Endothelial cell of umbilical vein (primary cell): Measurements from ENCODE around the gene TMEM184C. TPM values are rescaled to one million over a fixed set of nuclear protein-coding genes. Genes with fewer than 3 reads are reported as not detected.

Experiments
- BruUV-seq: library from RNA; stranded (reverse); fragments of 400-500 nt; replicated peaks from 2 replicates; lab custom pipeline; 2021; lab: Mats Ljungman, UMichigan
- CTCF ChIA-PET: fragments of 300-600, 350-600 bp; sonication (Branson Sonifier 250); formaldehyde crosslinking; loops from one replicate; lab custom pipeline; 2021; ENCODE audit warnings: antibody characterized with exemption, inconsistent platforms; lab: Charles Lee
- POLR2A ChIA-PET: fragments of 300-600, 350-600 bp; sonication (Branson Sonifier 250); formaldehyde crosslinking; loops from one replicate; lab custom pipeline; 2021; ENCODE audit warnings: antibody characterized with exemption, inconsistent platforms; lab: Charles Lee
- DNase-seq: peaks from one replicate; pipeline ENCODE4 v3.0.0-alpha.2; 2011; ENCODE audit warnings: low read depth, low spot score
- FAIRE-seq: peaks from 2 replicates; lab custom pipeline; 2011; peaks lifted over from hg19 to GRCh38; lab: Jason Lieb, UNC
- H2AFZ ChIP-seq: 2 replicates; pipeline ENCODE4 v1.6.0; 2012; ENCODE audit warnings: low read depth, low read length, control low read depth, inconsistent platforms
- H3K27ac ChIP-seq: 2 replicates; pipeline ENCODE4 v1.5.1; 2011; ENCODE audit warnings: low read depth, mild to moderate bottlenecking, control low read depth, low read length, moderate library complexity; ENCODE audit not compliant: insufficient read depth
- H3K27me3 ChIP-seq, 2 experiments: 2 replicates each; pipeline versions ENCODE4 v1.6.0 to v1.6.1; 2011; ENCODE audit warnings: low read length in 2 of 2, mixed read lengths in 1 of 2; ENCODE audit not compliant: control insufficient read depth in 2 of 2, insufficient read depth in 2 of 2
- H3K36me3 ChIP-seq, 2 experiments: 2 replicates in 1 of 2; 3 replicates in 1 of 2; pipeline ENCODE4 v1.5.1; 2011; ENCODE audit warnings: low read length in 2 of 2, mild to moderate bottlenecking in 1 of 2, moderate library complexity in 1 of 2; ENCODE audit not compliant: control insufficient read depth in 2 of 2, insufficient read depth in 2 of 2; ENCODE audit errors: extremely low read depth in 1 of 2
- H3K4me1 ChIP-seq: 3 replicates; pipeline ENCODE4 v1.5.1; 2011; ENCODE audit warnings: mild to moderate bottlenecking, low read length; ENCODE audit not compliant: control insufficient read depth, insufficient read depth; ENCODE audit errors: extremely low read depth
- H3K4me2 ChIP-seq: 2 replicates; pipeline ENCODE4 v1.6.1; 2011; ENCODE audit warnings: low read length, control low read depth, mixed read lengths; ENCODE audit not compliant: insufficient read depth
- H3K4me3 ChIP-seq, 3 experiments: fragments of 200-600 bp in 1 of 3; sonication (generic), shearing (Covaris generic) in 1 of 3; replicated peaks in 1 of 3; 2 replicates each; pipeline ENCODE4 v1.5.1; 2011 to 2016; ENCODE audit warnings: control low read depth in 3 of 3, low read length in 3 of 3, mild to moderate bottlenecking in 2 of 3, inconsistent platforms in 1 of 3, low read depth in 1 of 3, moderate library complexity in 1 of 3; ENCODE audit not compliant: insufficient read depth in 1 of 3
- H3K79me2 ChIP-seq: 2 replicates; pipeline ENCODE4 v1.6.0; 2012; ENCODE audit warnings: low read length, inconsistent platforms; ENCODE audit not compliant: control insufficient read depth, insufficient read depth
- H3K9ac ChIP-seq: replicated peaks from 2 replicates; pipeline ENCODE3; 2011; ENCODE audit warnings: low read length, control low read depth; ENCODE audit not compliant: insufficient read depth; ENCODE audit errors: extremely low read depth
- H3K9me1 ChIP-seq: replicated peaks from 3 replicates; pipeline ENCODE4 v1.6.0; 2011; ENCODE audit warnings: mild to moderate bottlenecking, low read length; ENCODE audit not compliant: control insufficient read depth, insufficient read depth; ENCODE audit errors: extremely low read depth
- H3K9me3 ChIP-seq: replicated peaks from 2 replicates; pipeline ENCODE4 v1.5.1; 2012; ENCODE audit warnings: low read length, inconsistent platforms; ENCODE audit not compliant: control insufficient read depth, insufficient read depth
- H4K20me1 ChIP-seq: replicated peaks from 2 replicates; pipeline ENCODE3; 2011; ENCODE audit warnings: mild to moderate bottlenecking, low read length; ENCODE audit not compliant: control insufficient read depth, insufficient read depth; ENCODE audit errors: extremely low read depth
- EZH2 ChIP-seq: IDR thresholded peaks from 2 replicates; pipeline ENCODE4 v1.6.1; 2012; ENCODE audit warnings: borderline replicate concordance, low read depth, mild to moderate bottlenecking, moderate library complexity, low read length, inconsistent platforms; ENCODE audit not compliant: severe bottlenecking
- FOS ChIP-seq: IDR thresholded peaks from 2 replicates; pipeline ENCODE4 v1.6.1; 2011; ENCODE audit warnings: mild to moderate bottlenecking, low read length, moderate library complexity, borderline replicate concordance; ENCODE audit not compliant: insufficient read depth
- GATA2 ChIP-seq: IDR thresholded peaks from 2 replicates; pipeline ENCODE4 v1.7.0; 2011; ENCODE audit warnings: low read depth, mild to moderate bottlenecking, moderate library complexity, mixed read lengths, low read length; ENCODE audit not compliant: insufficient read length, insufficient read depth
- JUN ChIP-seq: IDR thresholded peaks from 2 replicates; pipeline ENCODE4 v1.6.1; 2011; ENCODE audit warnings: borderline replicate concordance, low read depth; ENCODE audit not compliant: insufficient read length, insufficient read depth
- MYC ChIP-seq: IDR thresholded peaks from one replicate; pipeline ENCODE4 v1.6.1; 2011; ENCODE audit warnings: mild to moderate bottlenecking, low read depth, low read length
- POLR2A ChIP-seq: IDR thresholded peaks from 2 replicates; pipeline ENCODE4 v1.6.1; 2012; ENCODE audit warnings: low read depth, mild to moderate bottlenecking, control low read depth, low read length
- POLR2AphosphoS5 ChIP-seq: IDR thresholded peaks from 2 replicates; pipeline ENCODE4 v1.6.1; 2012; ENCODE audit warnings: low read depth, mild to moderate bottlenecking, control low read depth, low read length, moderate library complexity; ENCODE audit not compliant: insufficient read depth
- dilution Hi-C: fragments of 300-500 bp; cut with MboI; formaldehyde crosslinking; loops from one replicate; pipeline ENCODE4 v1.15.0; 2019; ENCODE audit warnings: low sequenced_read_pairs; ENCODE audit not compliant: extremely low pct_ligation_motif_present
- intact Hi-C: fragments of 100-400 bp; cut with micrococcal nuclease; formaldehyde crosslinking; loops from one replicate; pipeline ENCODE4 v1.10.0; 2022
- polyA plus RNA-seq, 4 experiments: library from polyadenylated mRNA; depleted of rRNA in 3 of 4; stranded (reverse) in 3 of 4; unstranded in 1 of 4; fragments of >200 nt; gene quantifications; 2 replicates each; pipeline versions ENCODE4 v1.2.1 to v1.2.3, GENCODE V29; 2011 to 2012; ENCODE audit warnings: missing spikeins in 1 of 4
- total RNA-seq: library from RNA; stranded (reverse); gene quantifications from 2 replicates; pipeline ENCODE4 v1.2.3, GENCODE V29; 2021
- TF ChIP-seq, protein P1 (sequence below): IDR thresholded peaks from 2 replicates; pipeline ENCODE4 v1.6.1; 2011; ENCODE audit not compliant: insufficient read depth, insufficient read length
- TF ChIP-seq, protein P2 (sequence below), 2 donors: IDR thresholded peaks; 1 replicate in 1 of 2; 2 replicates in 1 of 2; pipeline ENCODE4 v1.5.1; 2011; ENCODE audit warnings: low read length in 2 of 2, mild to moderate bottlenecking in 2 of 2, moderate library complexity in 2 of 2, control low read depth in 1 of 2, inconsistent platforms in 1 of 2, low read depth in 1 of 2; ENCODE audit not compliant: insufficient read depth in 1 of 2; ENCODE audit errors: extremely low read depth in 1 of 2

Gene TMEM184C
- total and polyA plus RNA-seq, 2 donors (not counting 3 experiments of a cell fraction or from before 2014, with no cell fraction given) = 10.3 to 29.2 TPM

DNA sequence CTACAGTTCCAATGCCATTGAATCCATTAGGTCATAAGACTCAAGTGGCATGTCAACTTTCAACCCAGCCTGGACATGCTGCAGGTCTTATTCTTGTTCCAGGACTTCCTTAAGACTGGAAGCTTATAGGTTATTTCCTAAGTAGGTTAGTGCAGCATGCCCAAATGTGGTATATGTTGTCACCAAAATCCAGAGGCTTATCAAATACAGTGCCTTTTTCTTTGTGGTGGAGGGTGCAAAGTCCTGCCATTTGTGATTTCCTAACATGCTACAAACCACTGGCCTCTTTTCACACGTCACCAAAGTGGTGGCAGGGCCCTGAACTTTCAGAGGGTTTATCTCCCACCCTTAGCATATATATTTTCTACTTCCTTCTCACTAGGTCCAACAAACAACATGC lies 9.7 kb upstream of the TMEM184C start:
- Histone ChIP-seq H3K27ac (no peak overlapping the region), H3K36me3 (no peaks in the 10 kb centered on the region), H2AFZ (no peak overlapping the region), H4K20me1 (no peaks in the 10 kb centered on the region), H3K79me2 (no peaks in the 10 kb centered on the region), H3K4me3 (no peak overlapping the region), H3K9ac (no peak overlapping the region), H3K27me3 (peaks cover 11 to 14% of the 10 kb centered on the region in 2 experiments), H3K4me2 (no peak overlapping the region), H3K4me1 (no peaks in the 10 kb centered on the region), H3K9me3 (no peaks in the 10 kb centered on the region), H3K9me1 (no peaks in the 10 kb centered on the region)
- FAIRE-seq = no peak
- no peak for DNase-seq
- intact Hi-C loops (no loop called here), dilution Hi-C loops (no loop called here)
- CTCF ChIA-PET = no interaction called here
- BruUV-seq = no TSS peak
- no peak for TF ChIP-seq FOS
- TF ChIP-seq GATA2 = no peak
- TF ChIP-seq, protein P1, sequence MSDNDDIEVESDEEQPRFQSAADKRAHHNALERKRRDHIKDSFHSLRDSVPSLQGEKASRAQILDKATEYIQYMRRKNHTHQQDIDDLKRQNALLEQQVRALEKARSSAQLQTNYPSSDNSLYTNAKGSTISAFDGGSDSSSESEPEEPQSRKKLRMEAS = no peak
- no peak for TF ChIP-seq EZH2
- no peak for TF ChIP-seq JUN
- POLR2A ChIA-PET = no interaction called here

DNA sequence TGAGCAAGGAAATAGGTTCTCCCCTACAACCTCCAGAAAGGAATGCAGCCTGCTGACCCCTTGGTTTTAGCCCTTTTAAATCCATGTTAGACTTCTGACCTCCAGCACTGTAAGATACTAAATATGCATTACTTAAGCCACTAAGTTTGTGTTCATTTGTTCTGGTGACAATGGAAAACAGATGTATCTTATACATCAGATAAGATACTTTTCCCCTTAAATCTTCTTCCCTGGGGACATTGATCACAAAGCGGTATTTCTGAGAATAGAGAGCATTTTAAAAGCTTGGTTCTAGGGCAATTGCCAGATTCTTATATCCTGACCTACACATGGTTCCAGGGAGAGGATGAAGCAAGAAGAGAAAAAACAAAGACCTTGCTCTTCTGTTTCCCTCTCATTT lies 6.5 kb upstream of the TMEM184C start:
- Histone ChIP-seq H3K4me3 (no peak overlapping the region), H3K27ac (no peak overlapping the region), H3K4me1 (no peaks in the 10 kb centered on the region), H3K4me2 (no peak overlapping the region), H3K9me1 (no peaks in the 10 kb centered on the region), H3K9ac (no peak overlapping the region), H3K27me3 (peaks cover 17 to 22% of the 10 kb centered on the region in 2 experiments), H3K79me2 (no peaks in the 10 kb centered on the region), H2AFZ (no peak overlapping the region), H4K20me1 (no peaks in the 10 kb centered on the region), H3K36me3 (no peaks in the 10 kb centered on the region), H3K9me3 (no peaks in the 10 kb centered on the region)
- dilution Hi-C loops = no loop called here
- TF ChIP-seq MYC (no peak), GATA2 (no peak), JUN (no peak), POLR2AphosphoS5 (no peak), EZH2 (no peak), FOS (no peak), POLR2A (no peak)
- TF ChIP-seq, protein P1 = no peak
- TF ChIP-seq, protein P2, sequence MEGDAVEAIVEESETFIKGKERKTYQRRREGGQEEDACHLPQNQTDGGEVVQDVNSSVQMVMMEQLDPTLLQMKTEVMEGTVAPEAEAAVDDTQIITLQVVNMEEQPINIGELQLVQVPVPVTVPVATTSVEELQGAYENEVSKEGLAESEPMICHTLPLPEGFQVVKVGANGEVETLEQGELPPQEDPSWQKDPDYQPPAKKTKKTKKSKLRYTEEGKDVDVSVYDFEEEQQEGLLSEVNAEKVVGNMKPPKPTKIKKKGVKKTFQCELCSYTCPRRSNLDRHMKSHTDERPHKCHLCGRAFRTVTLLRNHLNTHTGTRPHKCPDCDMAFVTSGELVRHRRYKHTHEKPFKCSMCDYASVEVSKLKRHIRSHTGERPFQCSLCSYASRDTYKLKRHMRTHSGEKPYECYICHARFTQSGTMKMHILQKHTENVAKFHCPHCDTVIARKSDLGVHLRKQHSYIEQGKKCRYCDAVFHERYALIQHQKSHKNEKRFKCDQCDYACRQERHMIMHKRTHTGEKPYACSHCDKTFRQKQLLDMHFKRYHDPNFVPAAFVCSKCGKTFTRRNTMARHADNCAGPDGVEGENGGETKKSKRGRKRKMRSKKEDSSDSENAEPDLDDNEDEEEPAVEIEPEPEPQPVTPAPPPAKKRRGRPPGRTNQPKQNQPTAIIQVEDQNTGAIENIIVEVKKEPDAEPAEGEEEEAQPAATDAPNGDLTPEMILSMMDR (IDR thresholded peaks at IDR 0.05; ENCODE audit: extremely low read depth in 1 of 2, insufficient read depth in 1 of 2, low read depth in 1 of 2, low read length in 2 of 2) = no peak
- DNase-seq = no peak
- no TSS peak for BruUV-seq
- FAIRE-seq = no peak
- intact Hi-C loops = loop anchor here (10.0 kb wide), 1 partner anchor 834 kb away; the partner anchor contains the start of gene NR3C2
- ChIA-PET POLR2A (no interaction called here), CTCF (interaction anchor here (1.5 kb wide), 1 partner anchor 73 kb away, joined by 4 read pairs; the partner anchor contains the start of gene PRMT9)
